GM12801 (cell line): ENCODE measurements around the gene PDE4D.

Experiments used
- TF ChIP-seq, protein P1 (sequence below): IDR thresholded peaks from one replicate; pipeline ENCODE4 v1.5.1; 2011; ENCODE audit warnings: control low read depth; ENCODE audit not compliant: insufficient read length; ENCODE audit errors: extremely low read depth

PDE4D gene

GRCh38 chr5:59051951-59052350 is 841.6 kb downstream of the PDE4D start:
- TF ChIP-seq, protein P1, sequence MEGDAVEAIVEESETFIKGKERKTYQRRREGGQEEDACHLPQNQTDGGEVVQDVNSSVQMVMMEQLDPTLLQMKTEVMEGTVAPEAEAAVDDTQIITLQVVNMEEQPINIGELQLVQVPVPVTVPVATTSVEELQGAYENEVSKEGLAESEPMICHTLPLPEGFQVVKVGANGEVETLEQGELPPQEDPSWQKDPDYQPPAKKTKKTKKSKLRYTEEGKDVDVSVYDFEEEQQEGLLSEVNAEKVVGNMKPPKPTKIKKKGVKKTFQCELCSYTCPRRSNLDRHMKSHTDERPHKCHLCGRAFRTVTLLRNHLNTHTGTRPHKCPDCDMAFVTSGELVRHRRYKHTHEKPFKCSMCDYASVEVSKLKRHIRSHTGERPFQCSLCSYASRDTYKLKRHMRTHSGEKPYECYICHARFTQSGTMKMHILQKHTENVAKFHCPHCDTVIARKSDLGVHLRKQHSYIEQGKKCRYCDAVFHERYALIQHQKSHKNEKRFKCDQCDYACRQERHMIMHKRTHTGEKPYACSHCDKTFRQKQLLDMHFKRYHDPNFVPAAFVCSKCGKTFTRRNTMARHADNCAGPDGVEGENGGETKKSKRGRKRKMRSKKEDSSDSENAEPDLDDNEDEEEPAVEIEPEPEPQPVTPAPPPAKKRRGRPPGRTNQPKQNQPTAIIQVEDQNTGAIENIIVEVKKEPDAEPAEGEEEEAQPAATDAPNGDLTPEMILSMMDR: no peak

DNA sequence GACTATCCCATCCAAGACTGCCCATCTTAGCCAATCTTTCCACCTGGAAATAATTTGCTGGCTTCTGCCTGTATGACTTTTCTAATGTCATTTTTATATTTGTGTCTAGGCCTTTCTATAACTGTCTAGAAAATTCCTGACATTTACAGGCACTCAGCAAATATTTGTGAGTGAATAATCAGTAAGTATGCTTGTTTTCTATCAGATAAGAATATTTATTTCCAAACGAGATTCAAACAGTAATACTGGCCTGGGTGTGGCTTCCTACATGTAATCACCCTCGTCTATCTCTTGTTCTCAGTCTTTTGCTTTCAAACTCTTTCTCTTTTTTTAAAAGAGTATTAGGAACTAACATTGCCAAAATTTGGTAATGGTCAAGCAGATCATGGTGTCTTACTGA is 844.4 kb downstream of the PDE4D start:
- TF ChIP-seq, protein P1: no peak

GRCh38 chr5:59042201-59043055 is 851.1 kb downstream of the PDE4D start:
- TF ChIP-seq, protein P1: no peak

DNA sequence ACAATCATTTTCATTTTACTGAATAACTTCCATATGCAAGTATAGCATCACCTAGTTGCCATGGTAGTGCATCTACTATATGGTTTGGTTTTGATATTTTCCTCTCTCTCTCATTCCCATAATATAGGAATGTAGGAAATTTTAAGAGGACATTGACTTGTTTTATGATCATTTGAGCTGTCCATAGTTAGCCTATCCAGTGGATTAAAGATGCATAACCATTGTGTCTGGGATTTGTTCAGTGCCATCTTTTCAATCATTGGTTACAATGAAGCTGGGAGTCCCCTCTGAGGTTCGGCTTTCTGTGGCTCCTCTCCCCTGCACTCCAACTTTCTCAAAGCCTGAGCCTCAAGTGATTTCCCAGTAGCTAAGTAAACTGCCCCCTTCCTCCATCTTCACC is 852.2 kb downstream of the PDE4D start:
- TF ChIP-seq, protein P1: no peak

- TF ChIP-seq, protein P1: no peak
Measured at GRCh38 chr5:59040804-59041201, 852.7 kb downstream of the PDE4D start.

GRCh38 chr5:59040024-59040803 is 853.3 kb downstream of the PDE4D start:
- TF ChIP-seq, protein P1: no peak

GRCh38 chr5:59039296-59040023 is 854.1 kb downstream of the PDE4D start:
- TF ChIP-seq, protein P1: no peak
